Progenitor cell of endocrine pancreas (in vitro differentiated cells): Measurements from ENCODE around the gene KL. TPM values are rescaled to one million over a fixed set of nuclear protein-coding genes. Genes with fewer than 3 reads are reported as not detected.

Source experiments
- DNase-seq: peaks from one replicate; pipeline ENCODE4 v3.0.0; 2021; ENCODE audit warnings: low spot score; ENCODE audit not compliant: unreplicated experiment
- H3K27ac Mint-ChIP-seq: 2 replicates; pipeline ENCODE4 v1.8.0; 2021; ENCODE audit warnings: mild to moderate bottlenecking, moderate library complexity, mixed read lengths
- H3K27me3 Mint-ChIP-seq: 2 replicates; pipeline ENCODE4 v1.8.0; 2021; ENCODE audit warnings: mixed read lengths
- H3K36me3 Mint-ChIP-seq: 2 replicates; pipeline ENCODE4 v1.8.0; 2022; ENCODE audit warnings: mixed read lengths; ENCODE audit not compliant: insufficient read depth
- H3K4me1 Mint-ChIP-seq: 2 replicates; pipeline ENCODE4 v1.8.0; 2021; ENCODE audit warnings: low read depth, mixed read lengths
- H3K4me3 Mint-ChIP-seq: 2 replicates; pipeline ENCODE4 v1.8.0; 2021; ENCODE audit warnings: low read depth, mild to moderate bottlenecking, moderate library complexity, mixed read lengths
- H3K9me3 Mint-ChIP-seq: 2 replicates; pipeline ENCODE4 v1.8.0; 2021; ENCODE audit warnings: low read depth, mixed read lengths
- CTCF ChIP-seq: fragments of 200-600 bp; sonication (generic); IDR thresholded peaks from one replicate; pipeline ENCODE4 v1.5.0; 2021; ENCODE audit warnings: antibody characterized with exemption, mild to moderate bottlenecking; ENCODE audit not compliant: unreplicated experiment
- total RNA-seq: library from RNA; stranded (reverse); gene quantifications from 2 replicates; pipeline ENCODE4 v1.2.1, GENCODE V29; 2021

Gene KL
- total RNA-seq, 1 donor from 2014 or later = 1.1 TPM

- peaks cover 2% of the 10 kb centered on the region for H3K27me3 Mint-ChIP-seq
- no peak for DNase-seq
- no peak overlapping the region for H3K27ac Mint-ChIP-seq
- H3K4me1 Mint-ChIP-seq = peaks cover 9% of the 10 kb centered on the region
- no peaks in the 10 kb centered on the region for H3K9me3 Mint-ChIP-seq
- TF ChIP-seq CTCF = peak; percentile 56
- no peak overlapping the region for H3K4me3 Mint-ChIP-seq
- H3K36me3 Mint-ChIP-seq = no peaks in the 10 kb centered on the region
Observed at GRCh38 chr13:33057019-33057780, 41.0 kb downstream of the KL start.

GRCh38 chr13:33058776-33059327 is 42.6 kb downstream of the KL start:
- Mint-ChIP-seq H3K27me3 (peaks cover 2% of the 10 kb centered on the region), H3K36me3 (no peaks in the 10 kb centered on the region), H3K4me3 (no peak overlapping the region), H3K4me1 (peaks cover 9% of the 10 kb centered on the region), H3K27ac (no peak overlapping the region), H3K9me3 (no peaks in the 10 kb centered on the region)
- no peak for TF ChIP-seq CTCF
- no peak for DNase-seq

- Mint-ChIP-seq H3K36me3 (no peaks in the 10 kb centered on the region), H3K27ac (no peak overlapping the region), H3K4me1 (peaks cover 9% of the 10 kb centered on the region), H3K4me3 (no peak overlapping the region), H3K27me3 (peaks cover 2% of the 10 kb centered on the region), H3K9me3 (no peaks in the 10 kb centered on the region)
- no peak for TF ChIP-seq CTCF
- DNase-seq = no peak
Observed at GRCh38 chr13:33060815-33061214, 44.6 kb downstream of the KL start.

- no peak for TF ChIP-seq CTCF
- no peak overlapping the region for H3K4me3 Mint-ChIP-seq
- H3K4me1 Mint-ChIP-seq = no peaks in the 10 kb centered on the region
- no peaks in the 10 kb centered on the region for H3K27me3 Mint-ChIP-seq
- no peaks in the 10 kb centered on the region for H3K9me3 Mint-ChIP-seq
- no peak for DNase-seq
- no peak overlapping the region for H3K27ac Mint-ChIP-seq
- H3K36me3 Mint-ChIP-seq = no peaks in the 10 kb centered on the region
Observed at GRCh38 chr13:33066329-33066728, 50.1 kb downstream of the KL start.

- Mint-ChIP-seq H3K4me1 (no peaks in the 10 kb centered on the region), H3K4me3 (no peak overlapping the region), H3K27ac (no peak overlapping the region), H3K9me3 (no peaks in the 10 kb centered on the region), H3K36me3 (no peaks in the 10 kb centered on the region), H3K27me3 (no peaks in the 10 kb centered on the region)
- no peak for TF ChIP-seq CTCF
- no peak for DNase-seq
Observed at GRCh38 chr13:33069365-33069764, 53.1 kb downstream of the KL start.
